Activated CD4-positive, alpha-beta T cell treated with anti-CD3 and anti-CD28 coated beads, Interleukin-2, amount 10 ng/mL, durations not matched to agents 7 days and 5 days (primary cell): Measurements from ENCODE around the gene TBC1D24. TPM values are rescaled to one million over a fixed set of nuclear protein-coding genes. Genes with fewer than 3 reads are reported as not detected.

ENCODE experiments used
- CTCF ChIA-PET: fragments of 350-600 bp; sonication (Branson Sonifier 250); formaldehyde crosslinking; loops from one replicate; lab custom pipeline; 2021; ENCODE audit warnings: antibody characterized with exemption; lab: Charles Lee
- POLR2A ChIA-PET: fragments of 350-600 bp; sonication (Branson Sonifier 250); formaldehyde crosslinking; loops from one replicate; lab custom pipeline; 2021; ENCODE audit warnings: antibody characterized with exemption; lab: Charles Lee
- DNase-seq: peaks from one replicate; pipeline ENCODE4 v3.0.0-alpha.2; 2020
- H3K27ac Mint-ChIP-seq: one replicate; pipeline ENCODE4 v1.8.0; 2021; ENCODE audit warnings: mild to moderate bottlenecking, moderate library complexity, mixed read lengths
- H3K27me3 Mint-ChIP-seq: one replicate; pipeline ENCODE4 v1.8.0; 2021; ENCODE audit warnings: mixed read lengths
- H3K36me3 Mint-ChIP-seq: one replicate; pipeline ENCODE4 v1.8.0; 2021; ENCODE audit warnings: low read depth, mixed read lengths
- H3K4me1 Mint-ChIP-seq: one replicate; pipeline ENCODE4 v1.8.0; 2021; ENCODE audit warnings: mixed read lengths
- H3K4me3 Mint-ChIP-seq: one replicate; pipeline ENCODE4 v1.8.0; 2021; ENCODE audit warnings: mild to moderate bottlenecking, moderate library complexity, mixed read lengths
- H3K9me3 Mint-ChIP-seq: one replicate; pipeline ENCODE4 v1.8.0; 2021; ENCODE audit warnings: mixed read lengths
- total RNA-seq, 2 experiments: library from RNA; stranded (reverse); gene quantifications; one replicate each; pipeline ENCODE4 v1.2.3, GENCODE V29; 2021

Gene TBC1D24
- total RNA-seq, 2 experiments from 2014 or later: 8.1 TPM

DNA sequence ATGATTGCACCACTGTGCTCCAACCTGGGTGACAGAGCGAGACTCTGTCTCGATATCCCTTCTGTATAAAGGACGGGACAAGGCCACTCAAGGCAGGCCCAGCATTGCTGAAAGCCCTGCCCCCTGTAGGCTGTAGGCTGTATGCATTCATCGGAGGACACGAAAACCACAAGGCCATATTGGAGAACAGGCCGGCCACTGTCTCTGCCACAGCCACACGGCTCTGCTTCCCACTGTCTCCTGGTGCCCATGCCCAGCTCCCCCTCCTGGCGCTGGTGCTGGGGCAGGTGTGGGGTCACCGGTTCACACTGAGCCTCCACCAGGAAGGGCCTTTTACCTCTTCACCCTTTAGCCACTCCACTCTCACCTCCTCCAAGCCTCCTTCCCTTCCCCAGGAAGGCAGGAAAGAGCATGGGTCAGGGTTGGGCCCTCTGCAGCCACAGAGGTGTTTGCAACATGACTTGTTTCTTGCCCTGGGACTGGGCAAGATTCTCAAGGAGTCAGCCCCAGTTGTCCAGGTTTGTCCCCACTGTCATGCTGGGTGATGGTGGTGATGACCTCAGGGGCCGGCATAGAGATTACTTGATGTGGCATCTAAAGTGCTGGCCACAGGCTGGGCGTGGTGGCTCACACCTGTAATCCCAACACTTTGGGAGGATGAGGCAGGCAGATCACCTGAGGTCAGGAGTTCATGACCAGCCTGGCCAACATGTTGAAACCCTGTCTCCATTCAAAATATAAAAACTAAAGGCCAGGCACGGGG lies 9.1 kb upstream of the TBC1D24 start:
- Mint-ChIP-seq H3K4me3 (no peak overlapping the region), H3K27me3 (peaks cover 34% of the 10 kb centered on the region), H3K36me3 (no peaks in the 10 kb centered on the region), H3K9me3 (no peaks in the 10 kb centered on the region), H3K4me1 (peaks cover 10% of the 10 kb centered on the region), H3K27ac (no peak overlapping the region)
- POLR2A ChIA-PET: no interaction called here
- CTCF ChIA-PET: interaction anchor here (1.0 to 1.1 kb wide), 2 partner anchors 12 to 13 kb away, joined by 3 read pairs; no protein-coding TSS in a partner anchor
- no peak for DNase-seq

DNA sequence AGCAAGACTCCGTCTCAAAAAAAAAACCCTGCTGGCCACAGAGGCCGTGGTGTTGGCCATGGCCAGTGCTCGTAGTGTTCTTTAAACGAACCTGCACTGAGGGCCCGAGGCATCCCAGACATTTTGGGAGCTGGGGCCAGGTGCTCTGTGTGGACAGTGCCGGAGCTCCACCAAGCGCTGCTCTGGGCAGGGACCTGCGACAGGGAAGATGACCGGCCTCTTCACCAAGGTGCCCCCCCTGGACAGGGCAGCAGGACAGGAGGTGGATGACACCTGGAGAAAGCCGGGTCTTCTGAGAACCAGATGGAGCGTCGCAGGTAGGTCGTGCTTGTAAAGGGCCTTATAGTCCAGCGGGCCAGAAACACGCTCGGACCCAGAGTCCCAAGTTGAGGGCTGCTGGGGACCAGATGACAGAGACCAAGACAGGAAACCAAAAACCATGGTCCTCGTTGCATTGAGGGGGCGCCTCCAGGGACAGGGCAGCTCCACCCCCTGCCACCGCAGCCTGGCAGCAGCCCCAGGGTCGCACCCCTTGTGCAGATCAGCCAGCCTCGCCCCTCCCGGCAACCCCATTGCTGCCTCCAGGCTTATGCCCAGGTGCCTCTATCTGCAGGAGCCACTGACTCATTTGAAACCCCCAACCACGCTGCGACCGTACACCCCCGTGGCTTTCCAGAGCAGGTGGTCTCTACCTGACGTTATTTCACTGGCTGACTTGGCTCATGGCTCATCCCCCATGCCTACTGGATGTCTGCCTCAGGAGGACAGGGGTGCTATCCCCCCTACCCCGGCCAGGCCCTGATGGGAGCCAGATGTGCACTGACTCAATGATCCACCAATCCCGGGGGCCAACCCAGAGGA lies 8.0 kb upstream of the TBC1D24 start:
- Mint-ChIP-seq H3K9me3 (no peaks in the 10 kb centered on the region), H3K4me1 (peaks cover 10% of the 10 kb centered on the region), H3K27ac (peak overlapping the region; percentile 19), H3K36me3 (no peaks in the 10 kb centered on the region), H3K27me3 (peaks cover 34% of the 10 kb centered on the region), H3K4me3 (no peak overlapping the region)
- CTCF ChIA-PET: interaction anchor here (1.0 kb wide), 1 partner anchor 14 kb away, joined by 3 read pairs; no protein-coding TSS in a partner anchor
- DNase-seq: no peak
- POLR2A ChIA-PET: no interaction called here

DNA sequence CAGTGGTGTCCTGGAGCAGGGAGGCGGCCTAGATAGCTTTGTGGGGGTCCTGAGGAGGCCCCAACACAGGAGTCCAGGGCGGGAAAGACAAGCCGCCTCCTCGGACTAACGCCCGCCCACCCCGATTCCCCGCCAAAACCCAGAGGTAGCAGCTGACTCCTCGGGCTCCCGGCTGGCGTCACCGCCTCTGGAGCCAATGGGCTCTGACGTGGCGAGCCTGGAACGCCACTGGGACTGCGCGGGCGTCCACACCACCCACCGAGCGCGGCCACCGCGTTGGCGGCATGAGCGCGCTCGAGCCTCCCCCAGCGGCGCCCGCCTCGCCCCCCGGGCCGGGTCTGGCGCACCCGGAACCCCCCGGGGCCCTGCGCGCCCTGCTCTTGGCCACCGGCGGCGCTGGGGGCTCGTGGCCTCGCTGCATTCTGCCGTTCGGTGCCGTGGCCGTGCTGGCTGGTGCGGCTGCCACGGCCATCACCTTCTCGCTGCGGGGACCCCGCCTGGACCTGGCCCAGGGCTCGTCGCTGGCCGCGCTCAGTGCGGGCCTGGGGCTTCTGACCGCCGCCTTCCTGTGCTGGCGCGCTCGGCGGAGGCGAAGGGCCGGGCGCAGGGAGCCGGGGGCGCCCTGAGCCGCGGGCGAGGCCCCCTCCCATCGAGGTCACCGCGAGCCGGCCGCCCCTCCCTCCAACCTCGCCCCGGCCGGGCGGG lies 7.2 kb upstream of the TBC1D24 start:
- DNase-seq: no peak
- no peak overlapping the region for H3K27ac Mint-ChIP-seq
- H3K9me3 Mint-ChIP-seq: no peaks in the 10 kb centered on the region
- no peak overlapping the region for H3K4me3 Mint-ChIP-seq
- peaks cover 10% of the 10 kb centered on the region for H3K4me1 Mint-ChIP-seq
- peaks cover 34% of the 10 kb centered on the region for H3K27me3 Mint-ChIP-seq
- ChIA-PET CTCF (interaction anchor here (0.9 to 1.2 kb wide), 2 partner anchors 10 to 11 kb away, joined by 3 to 4 read pairs; no protein-coding TSS in a partner anchor), POLR2A (no interaction called here)
- no peaks in the 10 kb centered on the region for H3K36me3 Mint-ChIP-seq

DNA sequence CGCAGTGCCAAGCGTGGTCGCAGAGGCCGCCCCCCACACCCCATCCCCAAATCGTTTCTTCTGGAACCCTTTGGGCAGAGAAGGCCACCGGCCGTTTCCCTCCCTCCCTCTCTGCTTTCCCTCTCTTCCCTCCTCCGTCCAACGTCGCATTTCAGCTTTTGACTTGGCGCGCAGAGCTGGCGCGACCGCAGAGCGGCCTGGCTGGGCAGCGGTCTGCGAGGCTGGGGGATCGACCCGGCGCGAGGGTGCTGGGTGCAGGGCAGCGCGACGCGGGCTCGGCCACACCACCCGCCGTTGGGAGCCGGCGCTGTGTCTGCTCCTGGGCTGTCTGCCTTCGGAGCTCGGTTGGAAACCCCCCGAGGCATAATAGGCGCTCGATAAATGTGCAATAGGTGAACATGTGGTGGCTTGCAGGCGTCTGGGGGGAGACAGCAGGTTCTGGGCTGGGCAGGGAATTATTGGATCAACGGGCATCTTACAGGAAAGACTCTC lies 6.6 kb upstream of the TBC1D24 start:
- peaks cover 40% of the 10 kb centered on the region for H3K27me3 Mint-ChIP-seq
- no peaks in the 10 kb centered on the region for H3K9me3 Mint-ChIP-seq
- CTCF ChIA-PET: interaction anchor here (0.9 to 1.2 kb wide), 3 partner anchors 9 to 128 kb away, joined by 3 to 4 read pairs (median 3); partner anchors contain the start of gene ABCA3
- no peak overlapping the region for H3K27ac Mint-ChIP-seq
- H3K4me3 Mint-ChIP-seq: no peak overlapping the region
- no peaks in the 10 kb centered on the region for H3K36me3 Mint-ChIP-seq
- peaks cover 10% of the 10 kb centered on the region for H3K4me1 Mint-ChIP-seq
- POLR2A ChIA-PET: no interaction called here
- DNase-seq: no peak

DNA sequence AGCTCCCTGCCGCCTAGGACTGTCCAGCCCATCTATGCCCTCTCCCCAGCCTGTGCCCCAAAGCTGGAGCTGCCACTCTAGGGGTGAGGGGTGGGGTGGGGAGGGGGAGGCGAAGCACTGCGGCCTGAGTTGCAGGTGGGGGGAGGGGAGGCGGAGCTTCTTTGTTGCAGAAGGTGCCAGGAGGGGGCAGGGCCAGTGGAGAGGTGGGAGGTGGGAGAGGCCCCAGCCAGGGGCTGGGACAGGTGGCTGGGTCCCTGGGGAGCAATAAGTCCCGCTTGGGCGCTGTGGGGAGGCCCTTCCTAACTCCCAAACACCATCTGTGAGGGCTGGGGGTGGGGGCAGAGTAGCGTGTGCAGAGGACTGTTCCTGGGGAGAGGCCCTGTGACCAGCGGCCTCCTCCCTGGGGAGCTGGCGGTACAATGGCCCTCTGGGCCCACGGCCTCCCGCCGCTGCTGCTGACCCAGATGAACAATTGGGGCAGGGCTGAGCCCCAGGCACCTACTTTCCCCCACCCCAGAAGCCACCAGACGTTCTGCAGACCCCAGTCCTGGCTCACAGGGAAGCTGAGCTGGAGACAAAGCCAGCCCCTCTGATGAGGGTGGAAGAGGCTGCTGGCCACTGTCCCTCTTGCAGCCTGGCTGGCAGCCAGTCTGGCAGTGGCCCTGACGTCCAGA lies 6.1 kb upstream of the TBC1D24 start:
- H3K36me3 Mint-ChIP-seq: no peaks in the 10 kb centered on the region
- no peak overlapping the region for H3K27ac Mint-ChIP-seq
- peaks cover 42% of the 10 kb centered on the region for H3K27me3 Mint-ChIP-seq
- no peaks in the 10 kb centered on the region for H3K9me3 Mint-ChIP-seq
- POLR2A ChIA-PET: no interaction called here
- peaks cover 11% of the 10 kb centered on the region for H3K4me1 Mint-ChIP-seq
- CTCF ChIA-PET: interaction anchor here (0.9 to 1.6 kb wide), 6 partner anchors 7 to 129 kb away, joined by 3 to 5 read pairs (median 3); partner anchors contain the start of genes ABCA3 and CCNF
- no peak overlapping the region for H3K4me3 Mint-ChIP-seq
- no peak for DNase-seq

DNA sequence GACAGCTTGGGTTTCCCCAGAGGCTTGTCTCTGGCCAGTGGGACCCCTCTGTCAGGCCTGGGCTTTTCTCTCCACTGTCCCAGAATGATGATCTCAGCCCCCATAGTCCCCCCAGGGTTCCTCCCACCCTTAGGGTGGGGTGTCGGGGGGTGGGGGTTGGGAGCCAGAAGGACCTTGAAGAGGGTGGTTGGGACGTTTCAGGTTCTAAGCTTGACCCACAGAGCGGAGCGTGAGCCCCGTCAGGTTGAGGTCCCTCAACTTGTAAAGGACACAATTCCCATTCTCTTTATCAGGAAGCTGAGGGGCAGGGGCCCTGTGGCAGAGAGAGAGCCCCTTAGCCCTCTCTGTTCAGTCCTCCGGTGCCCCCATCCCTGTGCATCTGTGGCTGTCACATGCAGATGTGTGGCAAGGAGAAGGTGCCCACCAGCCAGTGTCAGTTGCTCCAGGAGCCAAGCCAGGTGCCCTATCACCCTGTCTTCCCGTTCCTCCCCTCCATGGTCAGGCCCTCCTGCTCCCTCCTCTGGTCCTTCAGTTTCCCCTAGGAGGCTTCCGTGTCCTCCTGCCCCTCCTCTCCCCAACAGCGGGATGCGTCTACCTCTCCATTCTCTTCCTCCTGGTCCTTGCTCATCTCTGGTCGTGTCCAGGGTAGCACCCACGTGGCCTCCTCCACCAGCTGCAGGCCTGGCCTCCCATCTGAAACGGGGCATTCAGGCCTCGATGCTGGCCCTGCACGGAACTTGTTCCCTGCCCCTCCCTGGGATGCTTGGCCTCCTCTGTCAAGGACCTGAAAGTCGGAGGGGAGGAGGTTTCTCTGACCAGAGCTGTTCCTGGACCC lies 5.3 kb upstream of the TBC1D24 start:
- Mint-ChIP-seq H3K27ac (peak overlapping the region; percentile 13), H3K9me3 (no peaks in the 10 kb centered on the region), H3K27me3 (peaks cover 42% of the 10 kb centered on the region), H3K4me3 (no peak overlapping the region), H3K36me3 (no peaks in the 10 kb centered on the region), H3K4me1 (peaks cover 11% of the 10 kb centered on the region)
- DNase-seq: no peak
- POLR2A ChIA-PET: no interaction called here
- CTCF ChIA-PET: interaction anchor here (0.9 to 1.6 kb wide), 4 partner anchors 8 to 129 kb away, joined by 3 to 5 read pairs (median 3); partner anchors contain the start of genes ABCA3 and CCNF

DNA sequence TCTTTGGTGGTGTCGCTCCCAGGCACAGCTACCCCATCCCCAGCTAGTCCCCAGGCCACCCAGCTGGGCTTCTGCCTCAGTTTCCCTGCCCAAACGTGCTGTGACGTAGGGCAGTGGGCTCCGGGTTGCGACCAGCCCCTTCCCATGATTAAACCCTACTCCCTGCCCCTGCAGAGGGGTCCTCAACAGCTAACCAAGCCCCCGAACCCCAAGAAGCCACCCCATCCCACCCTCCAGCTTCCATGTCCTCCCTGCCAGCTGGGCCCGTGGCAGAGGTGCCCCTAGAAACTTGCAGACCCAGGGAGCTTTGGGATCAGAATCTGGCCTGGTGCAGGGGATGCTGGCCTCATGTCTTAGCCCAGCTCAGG lies 4.7 kb upstream of the TBC1D24 start:
- DNase-seq: no peak
- peaks cover 11% of the 10 kb centered on the region for H3K4me1 Mint-ChIP-seq
- H3K27ac Mint-ChIP-seq: no peak overlapping the region
- H3K36me3 Mint-ChIP-seq: no peaks in the 10 kb centered on the region
- CTCF ChIA-PET: interaction anchor here (1.5 to 1.6 kb wide), 2 partner anchors 9 to 40 kb away, joined by 3 to 5 read pairs; partner anchors contain the start of gene CCNF
- no peaks in the 10 kb centered on the region for H3K9me3 Mint-ChIP-seq
- H3K4me3 Mint-ChIP-seq: no peak overlapping the region
- H3K27me3 Mint-ChIP-seq: peaks cover 42% of the 10 kb centered on the region
- POLR2A ChIA-PET: interaction anchor here (0.5 kb wide), 1 partner anchor 286 kb away, joined by 3 read pairs; no protein-coding TSS in a partner anchor

DNA sequence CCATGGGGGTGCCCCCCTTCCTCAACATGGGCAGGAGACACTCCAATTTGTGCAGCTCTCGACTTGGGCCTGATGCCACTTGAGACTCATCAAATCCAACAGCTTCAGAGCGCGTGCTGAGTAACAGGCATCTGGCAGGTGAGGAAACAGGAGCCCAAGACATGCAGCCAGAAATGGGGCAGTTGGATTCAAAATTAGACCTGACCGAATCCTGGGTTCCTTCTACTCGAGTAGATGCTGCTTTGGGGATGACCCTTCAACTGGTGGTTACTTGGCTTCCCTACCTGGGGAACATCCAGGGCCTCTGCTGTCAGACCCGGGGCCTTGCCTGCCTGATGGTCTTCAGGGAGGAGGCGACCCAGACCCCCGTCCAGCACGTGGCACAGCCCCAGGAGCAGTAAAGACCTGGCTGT lies 4.3 kb upstream of the TBC1D24 start:
- Mint-ChIP-seq H3K27ac (no peak overlapping the region), H3K27me3 (peaks cover 42% of the 10 kb centered on the region), H3K9me3 (no peaks in the 10 kb centered on the region), H3K4me1 (peaks cover 11% of the 10 kb centered on the region), H3K36me3 (no peaks in the 10 kb centered on the region), H3K4me3 (no peak overlapping the region)
- POLR2A ChIA-PET: interaction anchor here (0.5 kb wide), 1 partner anchor 286 kb away, joined by 3 read pairs; no protein-coding TSS in a partner anchor
- CTCF ChIA-PET: interaction anchor here (1.5 to 1.6 kb wide), 2 partner anchors 9 to 41 kb away, joined by 3 to 5 read pairs; partner anchors contain the start of gene CCNF
- DNase-seq: no peak

DNA sequence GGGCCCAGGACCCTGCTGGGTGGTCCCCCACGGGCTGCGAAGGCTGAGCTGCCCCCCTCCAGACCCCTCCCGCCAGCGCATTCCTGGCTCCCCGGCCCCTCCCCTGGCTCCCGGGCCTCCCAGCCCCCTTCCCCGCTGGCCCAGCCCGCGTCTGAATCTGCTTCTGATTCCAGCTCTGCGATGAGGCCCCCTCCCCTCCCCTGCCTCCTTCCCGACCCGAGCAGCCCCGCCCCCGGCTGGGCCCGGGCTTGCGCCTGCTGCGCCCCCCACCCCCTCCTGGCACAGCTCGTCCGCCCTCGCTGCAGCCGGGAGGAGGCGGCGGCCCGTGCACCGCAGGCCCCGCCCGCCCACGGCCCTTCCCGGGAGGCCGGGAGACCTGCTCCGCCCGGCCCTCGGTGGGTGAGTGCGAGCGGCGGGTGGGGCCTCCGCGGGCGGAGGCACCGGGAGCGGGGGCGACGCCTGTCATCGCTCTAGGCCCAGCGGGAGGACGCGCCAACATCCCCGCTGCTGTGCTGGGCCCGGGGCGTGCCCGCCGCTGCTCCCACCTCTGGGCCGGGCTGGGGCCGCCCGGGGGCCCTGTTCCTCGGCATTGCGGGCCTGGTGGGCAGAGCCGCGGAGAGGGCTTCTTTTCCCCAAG lies 3.8 kb upstream of the TBC1D24 start, which contains the start of gene NTN3:
NTN3 (plus strand) TSS at position 282 of the 637 bp plus-strand sequence. CDS start 405 bp downstream, outside the sequence.
- Mint-ChIP-seq H3K27ac (no peak within 1 kb of the TSS), H3K27me3 (peaks cover 42% of the 10 kb centered on the region), H3K4me1 (peaks cover 13% of the 10 kb centered on the region), H3K36me3 (no peaks in the 10 kb centered on the region), H3K4me3 (no peak within 1 kb of the TSS), H3K9me3 (no peaks in the 10 kb centered on the region)
- ChIA-PET POLR2A (interaction anchor here (0.5 kb wide), 1 partner anchor 286 kb away, joined by 3 read pairs; no protein-coding TSS in a partner anchor), CTCF (no interaction called here)
- DNase-seq: no peak

DNA sequence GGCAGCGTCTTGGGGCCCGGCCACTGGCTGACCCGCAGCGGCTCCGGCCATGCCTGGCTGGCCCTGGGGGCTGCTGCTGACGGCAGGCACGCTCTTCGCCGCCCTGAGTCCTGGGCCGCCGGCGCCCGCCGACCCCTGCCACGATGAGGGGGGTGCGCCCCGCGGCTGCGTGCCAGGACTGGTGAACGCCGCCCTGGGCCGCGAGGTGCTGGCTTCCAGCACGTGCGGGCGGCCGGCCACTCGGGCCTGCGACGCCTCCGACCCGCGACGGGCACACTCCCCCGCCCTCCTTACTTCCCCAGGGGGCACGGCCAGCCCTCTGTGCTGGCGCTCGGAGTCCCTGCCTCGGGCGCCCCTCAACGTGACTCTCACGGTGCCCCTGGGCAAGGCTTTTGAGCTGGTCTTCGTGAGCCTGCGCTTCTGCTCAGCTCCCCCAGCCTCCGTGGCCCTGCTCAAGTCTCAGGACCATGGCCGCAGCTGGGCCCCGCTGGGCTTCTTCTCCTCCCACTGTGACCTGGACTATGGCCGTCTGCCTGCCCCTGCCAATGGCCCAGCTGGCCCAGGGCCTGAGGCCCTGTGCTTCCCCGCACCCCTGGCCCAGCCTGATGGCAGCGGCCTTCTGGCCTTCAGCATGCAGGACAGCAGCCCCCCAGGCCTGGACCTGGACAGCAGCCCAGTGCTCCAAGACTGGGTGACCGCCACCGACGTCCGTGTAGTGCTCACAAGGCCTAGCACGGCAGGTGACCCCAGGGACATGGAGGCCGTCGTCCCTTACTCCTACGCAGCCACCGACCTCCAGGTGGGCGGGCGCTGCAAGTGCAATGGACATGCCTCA lies 3.1 kb upstream of the TBC1D24 start:
- no peak for DNase-seq
- Mint-ChIP-seq H3K4me1 (peaks cover 18% of the 10 kb centered on the region), H3K4me3 (no peak overlapping the region), H3K36me3 (no peaks in the 10 kb centered on the region), H3K27me3 (peaks cover 43% of the 10 kb centered on the region), H3K9me3 (no peaks in the 10 kb centered on the region), H3K27ac (no peak overlapping the region)
- CTCF ChIA-PET: interaction anchor here (1.3 kb wide), 1 partner anchor 13 kb away, joined by 3 read pairs; no protein-coding TSS in a partner anchor
- POLR2A ChIA-PET: no interaction called here
